IMR-90 (cell line): ENCODE data around the gene S100A16. TPM values are rescaled to one million over a fixed set of nuclear protein-coding genes. Genes with fewer than 3 reads are reported as not detected.
A peak's percentile ranks its signal among the peaks of the same experiment; 100 is the strongest.

Source experiments
- ATAC-seq: fragments of 200-7000 bp; cut with Tn5 transposase; 2 replicates; pipeline ENCODE4 v1.9.1; 2020; ENCODE audit warnings: low read depth, mild to moderate bottlenecking, moderate library complexity
- BruUV-seq: library from RNA; stranded (reverse); fragments of 400-500 nt; replicated peaks from 2 replicates; lab custom pipeline; 2021; lab: Mats Ljungman, UMichigan
- CTCF ChIA-PET: fragments of 300-600 bp; formaldehyde crosslinking; extraction: SDS; loops from one replicate; lab custom pipeline; 2021; ENCODE audit warnings: antibody characterized with exemption; lab: Yijun Ruan, JAX
- POLR2A ChIA-PET: fragments of 300-600 bp; sonication (Branson Sonifier 250); formaldehyde crosslinking; loops from one replicate; lab custom pipeline; 2022; ENCODE audit warnings: antibody characterized with exemption; ENCODE audit not compliant: unreplicated experiment; lab: Charles Lee
- DNase-seq: peaks from one replicate; pipeline ENCODE4 v3.0.0; 2013
- H2AFZ ChIP-seq: replicated peaks from 2 replicates; pipeline ENCODE3; 2013; ENCODE audit warnings: low read length, mild to moderate bottlenecking; ENCODE audit not compliant: poor library complexity
- H2AK5ac ChIP-seq: 2 replicates; pipeline ENCODE4 v1.6.1; 2013; ENCODE audit warnings: low read depth, low read length, inconsistent platforms
- H2AK9ac ChIP-seq: replicated peaks from 2 replicates; pipeline ENCODE3; 2013; ENCODE audit warnings: mild to moderate bottlenecking, low read depth, low read length, moderate library complexity; ENCODE audit not compliant: poor library complexity
- H2BK120ac ChIP-seq: 2 replicates; pipeline ENCODE4 v1.6.1; 2013; ENCODE audit warnings: low read depth, low read length, inconsistent platforms
- H2BK15ac ChIP-seq: 3 replicates; pipeline ENCODE4 v1.6.1; 2013; ENCODE audit warnings: low read depth, low read length, inconsistent platforms
- H2BK20ac ChIP-seq: 2 replicates; pipeline ENCODE4 v1.6.1; 2013; ENCODE audit warnings: low read depth, mild to moderate bottlenecking, inconsistent platforms, low read length, moderate library complexity
- H2BK5ac ChIP-seq: 2 replicates; pipeline ENCODE4 v1.6.1; 2013; ENCODE audit warnings: mild to moderate bottlenecking, low read depth, low read length, inconsistent platforms; ENCODE audit not compliant: poor library complexity, severe bottlenecking
- H3K14ac ChIP-seq: replicated peaks from 2 replicates; pipeline ENCODE4 v1.6.1; 2013; ENCODE audit warnings: low read depth, low read length, inconsistent platforms
- H3K18ac ChIP-seq: 2 replicates; pipeline ENCODE4 v1.6.1; 2013; ENCODE audit warnings: low read depth, low read length, control low read depth
- H3K23ac ChIP-seq: 2 replicates; pipeline ENCODE4 v1.6.1; 2013; ENCODE audit warnings: low read depth, low read length, inconsistent platforms
- H3K27ac ChIP-seq: 2 replicates; pipeline ENCODE4 v1.5.1; 2013; ENCODE audit warnings: mild to moderate bottlenecking, control low read depth, low read length; ENCODE audit not compliant: insufficient read depth
- H3K27me3 ChIP-seq: 2 replicates; pipeline ENCODE4 v1.6.1; 2013; ENCODE audit warnings: low read length; ENCODE audit not compliant: control insufficient read depth, insufficient read depth
- H3K36me3 ChIP-seq: 2 replicates; pipeline ENCODE4 v1.6.1; 2013; ENCODE audit warnings: low read length, mixed read lengths; ENCODE audit not compliant: control insufficient read depth, insufficient read depth
- H3K4ac ChIP-seq: 2 replicates; pipeline ENCODE4 v1.6.1; 2013; ENCODE audit warnings: low read depth, low read length, inconsistent platforms
- H3K4me1 ChIP-seq: 2 replicates; pipeline ENCODE4 v1.6.1; 2013; ENCODE audit warnings: low read length, mixed read lengths; ENCODE audit not compliant: control insufficient read depth, insufficient read depth
- H3K4me2 ChIP-seq: 2 replicates; pipeline ENCODE4 v1.6.1; 2013; ENCODE audit warnings: low read depth, mild to moderate bottlenecking, control low read depth, low read length, moderate library complexity
- H3K4me3 ChIP-seq: 2 replicates; pipeline ENCODE4 v1.5.1; 2013; ENCODE audit warnings: low read depth, mild to moderate bottlenecking, control low read depth, low read length, moderate library complexity; ENCODE audit not compliant: insufficient read depth
- H3K56ac ChIP-seq: 2 replicates; pipeline ENCODE4 v1.6.1; 2013; ENCODE audit warnings: low read length, inconsistent platforms; ENCODE audit not compliant: insufficient read depth; ENCODE audit errors: extremely low read depth
- H3K79me1 ChIP-seq, 2 experiments: 2 replicates each; pipeline ENCODE4 v1.6.1; 2013; ENCODE audit warnings: low read length in 2 of 2, inconsistent platforms in 1 of 2, low read depth in 1 of 2
- H3K9ac ChIP-seq: 2 replicates; pipeline ENCODE4 v1.6.1; 2013; ENCODE audit warnings: low read depth, low read length, control low read depth
- H3K9me1 ChIP-seq: 2 replicates; pipeline ENCODE4 v1.6.1; 2013; ENCODE audit warnings: low read length, inconsistent platforms; ENCODE audit not compliant: insufficient read depth
- H3K9me3 ChIP-seq: 2 replicates; pipeline ENCODE4 v1.6.1; 2013; ENCODE audit warnings: low read length; ENCODE audit not compliant: control insufficient read depth, insufficient read depth
- H4K20me1 ChIP-seq: 2 replicates; pipeline ENCODE4 v1.6.1; 2013; ENCODE audit warnings: low read length, inconsistent platforms; ENCODE audit not compliant: insufficient read depth
- H4K5ac ChIP-seq: 2 replicates; pipeline ENCODE4 v1.6.1; 2013; ENCODE audit warnings: mild to moderate bottlenecking, low read depth, low read length, control low read depth
- H4K8ac ChIP-seq, 2 experiments: 2 replicates each; pipeline ENCODE4 v1.6.1; 2013; ENCODE audit warnings: low read depth in 2 of 2, low read length in 2 of 2, control low read depth in 1 of 2, inconsistent platforms in 1 of 2
- H4K91ac ChIP-seq: 2 replicates; pipeline ENCODE4 v1.6.1; 2013; ENCODE audit warnings: low read depth, low read length, inconsistent platforms; ENCODE audit not compliant: insufficient read depth
- CHD1 ChIP-seq: IDR thresholded peaks from 2 replicates; pipeline ENCODE4 v1.6.1; 2012; ENCODE audit warnings: low read depth, low read length, improper control_type of control experiment
- FOS ChIP-seq: fragments of 150-350 bp; IDR thresholded peaks from 2 replicates; pipeline ENCODE4 v1.6.1; 2016; ENCODE audit warnings: low read depth, low read length
- MAFK ChIP-seq: IDR thresholded peaks from 2 replicates; pipeline ENCODE4 v1.6.1; 2012; ENCODE audit warnings: low read depth, low read length, improper control_type of control experiment
- MXI1 ChIP-seq: IDR thresholded peaks from 2 replicates; pipeline ENCODE4 v1.6.1; 2012; ENCODE audit warnings: low read depth, mild to moderate bottlenecking, low read length, moderate library complexity, borderline replicate concordance
- NFE2L2 ChIP-seq: fragments of 150-350 bp; IDR thresholded peaks from 2 replicates; pipeline ENCODE4 v1.6.1; 2016; ENCODE audit warnings: low read depth, mild to moderate bottlenecking, low read length
- POLR2A ChIP-seq: IDR thresholded peaks from 2 replicates; pipeline ENCODE4 v1.6.1; 2012; ENCODE audit warnings: mild to moderate bottlenecking, low read depth, low read length
- RAD21 ChIP-seq: IDR thresholded peaks from 2 replicates; pipeline ENCODE4 v1.6.1; 2012; ENCODE audit warnings: low read length, improper control_type of control experiment
- USF2 ChIP-seq: fragments of 150-350 bp; IDR thresholded peaks from 2 replicates; pipeline ENCODE4 v1.6.1; 2017; ENCODE audit warnings: mild to moderate bottlenecking, antibody characterized with exemption, low read length, low read depth
- WGBS, 2 experiments: methylation state at CpG; one replicate each; pipeline versions ENCODE4 v1.1.5 to v1.1.7; 2013; ENCODE audit warnings: missing lambda C conversion rate in 2 of 2; ENCODE audit not compliant: insufficient read length in 1 of 2; ENCODE audit errors: extremely low coverage in 2 of 2; 5-methylcytosine and 5-hydroxymethylcytosine counted together
- dilution Hi-C: fragments of 300-500 bp; cut with HindIII; formaldehyde crosslinking; loops from one replicate; pipeline ENCODE4 v1.14.3; 2018; ENCODE audit warnings: low sequenced_read_pairs; ENCODE audit not compliant: unreplicated experiment
- in situ Hi-C: fragments of 300-500 bp; cut with MboI; formaldehyde crosslinking; loops from 3 replicates; pipeline ENCODE4 v1.14.3; 2019; ENCODE audit warnings: low sequenced_read_pairs, inconsistent platforms, mixed read lengths
- intact Hi-C: fragments of 100-400 bp; cut with micrococcal nuclease; formaldehyde crosslinking; loops from 2 replicates; pipeline ENCODE4 v1.10.0; 2022
- polyA plus RNA-seq, 3 experiments: library from polyadenylated mRNA; depleted of rRNA; stranded (reverse); fragments of >200 nt; gene quantifications; 2 replicates each; pipeline ENCODE4 v1.2.3, GENCODE V29; 2012; ENCODE audit warnings: low replicate concordance in 1 of 3
- total RNA-seq: library from RNA; depleted of rRNA; stranded (reverse); fragments of >200 nt; gene quantifications from 2 replicates; pipeline ENCODE4 v1.2.3, GENCODE V29; 2012
- TF ChIP-seq, protein P1 (sequence below): fragments of 150-350 bp; IDR thresholded peaks from 2 replicates; pipeline ENCODE4 v1.6.1; 2016; ENCODE audit warnings: low read depth, mild to moderate bottlenecking, low read length, moderate library complexity, borderline replicate concordance

S100A16 gene
- total and polyA plus RNA-seq, 2 of the 4 experiments (the other 2 are of a cell fraction), result 201 to 515 TPM

DNA sequence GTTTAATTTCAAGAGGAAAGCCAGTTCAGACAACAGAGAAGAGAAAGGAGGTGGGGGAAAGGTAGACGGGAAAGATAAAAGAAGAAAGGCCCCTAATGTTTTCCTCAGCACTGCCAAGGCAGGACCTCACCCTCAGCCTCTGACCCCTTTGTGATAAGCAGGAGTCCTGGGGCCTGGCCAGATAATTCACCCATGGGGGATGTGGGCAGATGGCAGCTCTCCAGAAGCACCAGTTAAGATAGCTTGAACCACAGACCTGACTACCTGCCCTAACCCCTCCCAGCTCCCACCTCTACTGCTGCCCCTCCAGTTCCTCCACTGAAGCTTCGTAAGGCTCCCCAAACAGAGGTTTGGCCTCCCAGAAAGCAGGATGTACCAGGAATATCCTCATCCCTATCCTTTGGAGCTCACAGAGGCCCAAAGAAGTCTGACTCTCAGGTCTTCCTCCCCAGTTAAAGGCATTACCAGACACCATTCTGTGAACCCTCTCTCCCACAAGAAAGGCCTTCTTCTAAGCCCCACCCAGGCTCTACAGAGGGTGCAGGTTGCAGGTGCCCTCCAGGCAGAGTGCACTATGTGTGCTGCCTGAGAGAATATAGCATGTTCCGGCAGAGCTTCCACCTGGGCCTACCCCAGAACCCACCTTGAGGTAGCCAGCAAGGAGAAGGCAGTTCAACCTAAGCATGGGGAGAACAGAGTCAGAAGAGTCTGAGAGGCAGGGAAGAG lies 36.4 kb upstream of the S100A16 start (continued):
- TF ChIP-seq USF2, result no peak

DNA sequence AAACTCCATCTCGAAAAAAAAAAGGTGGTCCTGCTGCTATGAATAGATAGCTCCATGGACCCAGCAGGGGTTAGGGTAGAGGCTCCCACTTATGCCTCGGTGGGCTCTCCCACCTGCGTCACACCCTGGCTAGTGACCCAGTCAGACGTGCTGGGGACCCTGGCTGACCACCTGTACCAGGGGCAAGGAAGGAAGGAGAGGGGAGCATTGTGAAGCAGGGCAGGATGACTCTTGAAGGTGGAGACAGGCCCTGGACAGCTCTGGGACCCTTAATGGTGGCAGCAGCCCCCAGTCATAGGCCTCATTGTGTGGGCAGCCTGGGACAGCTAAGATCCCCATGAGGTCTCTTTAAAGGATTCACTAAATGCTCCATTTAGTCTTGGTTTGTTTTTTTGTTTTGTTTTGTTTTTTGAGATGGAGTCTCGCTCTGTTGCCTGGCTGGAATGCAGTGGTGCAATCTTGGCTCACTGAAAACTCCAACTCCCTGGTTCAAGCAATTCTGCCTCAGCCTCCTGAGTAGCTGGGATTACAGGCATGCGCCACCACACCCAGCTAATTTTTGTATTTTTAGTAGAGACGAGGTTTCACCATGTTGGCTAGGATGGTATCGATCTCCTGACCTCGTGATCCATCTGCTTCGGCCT lies 35.2 kb upstream of the S100A16 start:
- H4K5ac ChIP-seq, result no peak overlapping the region
- POLR2A ChIA-PET, result interaction anchor here (0.5 to 0.6 kb wide), 2 partner anchors 40 to 53 kb away, joined by 3 read pairs; no protein-coding TSS in a partner anchor
- DNase-seq (no peak), ATAC-seq (0 out of 2 replicates have a peak, but pooled peaks have one; percentile 6)
- no peak overlapping the region for H3K14ac ChIP-seq
- no peak overlapping the region for H3K18ac ChIP-seq
- peaks cover 6% of the 10 kb centered on the region for H3K4me1 ChIP-seq
- H3K4me2 ChIP-seq, result no peak overlapping the region
- H3K4me3 ChIP-seq, result no peak overlapping the region
- H3K9me1 ChIP-seq, result peaks cover 10% of the 10 kb centered on the region
- H3K9ac ChIP-seq, result no peak overlapping the region
- H3K4ac ChIP-seq, result no peak overlapping the region
- no peak overlapping the region for H4K91ac ChIP-seq
- H2AFZ ChIP-seq, result no peak overlapping the region
- no peak overlapping the region for H3K56ac ChIP-seq
- H3K9me3 ChIP-seq, result no peaks in the 10 kb centered on the region
- 80% methylated on average over 1 of the region's 10 CpGs; no CpG with 5 or more reads in 1 of the 2 experiments for WGBS, 2 experiments
- no peak overlapping the region for H2AK9ac ChIP-seq
- no peak overlapping the region for H3K27ac ChIP-seq
- H4K20me1 ChIP-seq, result peaks cover 4% of the 10 kb centered on the region; the same call in 1 of the 2 replicates
- H3K23ac ChIP-seq, result no peak overlapping the region
- no peak overlapping the region for H2BK20ac ChIP-seq
- H3K79me1 ChIP-seq, result peaks cover under 1 to 30% of the 10 kb centered on the region in 2 experiments; a peak in 3 of 4 replicates
- BruUV-seq, result no TSS peak
- no peaks in the 10 kb centered on the region for H3K27me3 ChIP-seq
- H4K8ac ChIP-seq, result 0 out of 4 replicates have a peak overlapping the region, but pooled peaks of 1 of the 2 experiments have one; percentile 51
- peaks cover 21% of the 10 kb centered on the region for H3K36me3 ChIP-seq
- dilution Hi-C loops (no loop called here), intact Hi-C loops (no loop called here), in situ Hi-C loops (loop anchor here (10.0 kb wide), 1 partner anchor 133 kb away; no protein-coding TSS in a partner anchor)
- CTCF ChIA-PET, result no interaction called here
- H2BK15ac ChIP-seq, result no peak overlapping the region
- no peak overlapping the region for H2BK120ac ChIP-seq
- no peak overlapping the region for H2BK5ac ChIP-seq
- H2AK5ac ChIP-seq, result no peak overlapping the region
- TF ChIP-seq MAFK, result no peak
- TF ChIP-seq, protein P1, sequence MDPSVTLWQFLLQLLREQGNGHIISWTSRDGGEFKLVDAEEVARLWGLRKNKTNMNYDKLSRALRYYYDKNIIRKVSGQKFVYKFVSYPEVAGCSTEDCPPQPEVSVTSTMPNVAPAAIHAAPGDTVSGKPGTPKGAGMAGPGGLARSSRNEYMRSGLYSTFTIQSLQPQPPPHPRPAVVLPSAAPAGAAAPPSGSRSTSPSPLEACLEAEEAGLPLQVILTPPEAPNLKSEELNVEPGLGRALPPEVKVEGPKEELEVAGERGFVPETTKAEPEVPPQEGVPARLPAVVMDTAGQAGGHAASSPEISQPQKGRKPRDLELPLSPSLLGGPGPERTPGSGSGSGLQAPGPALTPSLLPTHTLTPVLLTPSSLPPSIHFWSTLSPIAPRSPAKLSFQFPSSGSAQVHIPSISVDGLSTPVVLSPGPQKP, result no peak
- TF ChIP-seq USF2, result no peak
- no peak for TF ChIP-seq MXI1
- TF ChIP-seq NFE2L2, result no peak
- no peak for TF ChIP-seq RAD21
- no peak for TF ChIP-seq FOS
- TF ChIP-seq CHD1, result no peak
- TF ChIP-seq POLR2A, result no peak
